ENCODE data around the gene INSYN2A.

Gene INSYN2A

GRCh38 chr10:127174866-127175265, 21.5 kb downstream of the INSYN2A start:
- TF ChIP-seq, protein P1, sequence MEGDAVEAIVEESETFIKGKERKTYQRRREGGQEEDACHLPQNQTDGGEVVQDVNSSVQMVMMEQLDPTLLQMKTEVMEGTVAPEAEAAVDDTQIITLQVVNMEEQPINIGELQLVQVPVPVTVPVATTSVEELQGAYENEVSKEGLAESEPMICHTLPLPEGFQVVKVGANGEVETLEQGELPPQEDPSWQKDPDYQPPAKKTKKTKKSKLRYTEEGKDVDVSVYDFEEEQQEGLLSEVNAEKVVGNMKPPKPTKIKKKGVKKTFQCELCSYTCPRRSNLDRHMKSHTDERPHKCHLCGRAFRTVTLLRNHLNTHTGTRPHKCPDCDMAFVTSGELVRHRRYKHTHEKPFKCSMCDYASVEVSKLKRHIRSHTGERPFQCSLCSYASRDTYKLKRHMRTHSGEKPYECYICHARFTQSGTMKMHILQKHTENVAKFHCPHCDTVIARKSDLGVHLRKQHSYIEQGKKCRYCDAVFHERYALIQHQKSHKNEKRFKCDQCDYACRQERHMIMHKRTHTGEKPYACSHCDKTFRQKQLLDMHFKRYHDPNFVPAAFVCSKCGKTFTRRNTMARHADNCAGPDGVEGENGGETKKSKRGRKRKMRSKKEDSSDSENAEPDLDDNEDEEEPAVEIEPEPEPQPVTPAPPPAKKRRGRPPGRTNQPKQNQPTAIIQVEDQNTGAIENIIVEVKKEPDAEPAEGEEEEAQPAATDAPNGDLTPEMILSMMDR (IDR thresholded peaks at IDR 0.05; ENCODE audit: extremely low read depth, missing control alignments) = no peak
- DNase-seq (ENCODE audit: low spot score) = no peak

DNA sequence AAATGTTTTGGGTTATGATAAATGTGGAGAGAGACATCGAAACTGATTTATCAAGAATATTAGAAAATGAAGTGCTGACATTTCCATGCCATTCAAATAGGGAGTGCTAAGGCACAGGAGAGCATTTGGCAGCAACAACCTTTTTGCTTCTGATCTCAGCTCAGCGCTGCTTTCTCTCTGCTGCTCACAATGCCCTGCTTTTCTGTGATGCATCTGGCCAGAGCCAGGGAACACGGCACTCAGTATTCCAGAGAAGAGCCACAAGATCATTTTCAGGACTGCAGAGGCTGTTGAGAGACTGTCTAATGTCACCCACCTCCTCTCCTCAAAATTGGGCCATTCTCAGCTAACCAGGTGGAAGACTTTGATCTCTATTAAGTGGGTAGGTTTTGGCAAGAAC, 28.1 kb downstream of the INSYN2A start:
- no peak for DNase-seq (ENCODE audit: low spot score)
- TF ChIP-seq, protein P1 (IDR thresholded peaks at IDR 0.05; ENCODE audit: extremely low read depth, missing control alignments) = no peak

GRCh38 chr10:127162841-127163240, 33.5 kb downstream of the INSYN2A start:
- DNase-seq (ENCODE audit: low spot score) = no peak
- TF ChIP-seq, protein P1 (IDR thresholded peaks at IDR 0.05; ENCODE audit: extremely low read depth, missing control alignments) = no peak

DNA sequence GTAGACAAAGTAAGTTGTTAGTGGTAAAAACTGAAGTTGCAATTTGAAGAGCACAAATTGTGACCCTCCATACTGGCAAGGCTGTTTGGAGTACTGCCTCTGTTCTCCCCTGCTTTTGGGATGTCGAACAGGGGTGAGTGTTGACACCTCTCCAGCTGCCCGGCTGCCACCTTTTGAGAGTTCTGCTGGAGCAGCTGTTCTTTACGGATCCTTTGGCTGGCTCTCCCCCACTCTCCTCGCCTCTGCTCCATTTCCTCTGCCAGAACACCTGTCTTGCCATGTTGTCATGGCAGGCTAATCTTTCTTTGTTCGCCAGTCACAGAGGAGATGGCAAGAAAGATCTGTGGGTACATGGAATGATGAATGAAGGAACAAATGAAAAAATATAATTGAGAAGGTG, 34.9 kb downstream of the INSYN2A start:
- TF ChIP-seq, protein P1 (IDR thresholded peaks at IDR 0.05; ENCODE audit: extremely low read depth, missing control alignments) = no peak

GRCh38 chr10:127159648-127160245, 36.6 kb downstream of the INSYN2A start:
- DNase-seq (ENCODE audit: low spot score) = no peak
- TF ChIP-seq, protein P1 (IDR thresholded peaks at IDR 0.05; ENCODE audit: extremely low read depth, missing control alignments) = no peak

More for the DNA sequence above, 34.9 kb downstream of the INSYN2A start:
- no peak for DNase-seq (ENCODE audit: low spot score)

DNA sequence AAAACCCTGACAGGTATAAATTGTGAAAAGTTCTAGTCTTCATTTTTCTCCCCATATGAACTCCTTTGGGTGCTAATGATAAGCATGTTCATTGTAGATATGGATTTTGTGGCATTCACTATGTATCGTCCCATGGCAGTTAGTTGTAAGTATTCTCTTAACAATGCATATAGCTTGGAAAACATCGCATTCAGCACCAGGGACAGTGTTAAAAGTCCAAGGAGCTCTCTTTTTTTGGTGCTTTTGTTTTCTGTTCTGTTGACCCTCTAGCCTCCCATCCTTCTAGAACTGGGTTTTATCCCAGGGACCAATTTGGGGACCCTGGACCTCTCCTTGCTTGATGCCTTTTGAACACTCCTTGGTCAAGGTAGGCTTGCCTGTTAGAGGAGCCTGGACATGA, 37.7 kb downstream of the INSYN2A start:
- TF ChIP-seq, protein P1 (IDR thresholded peaks at IDR 0.05; ENCODE audit: extremely low read depth, missing control alignments) = no peak
- DNase-seq (ENCODE audit: low spot score) = no peak

DNA sequence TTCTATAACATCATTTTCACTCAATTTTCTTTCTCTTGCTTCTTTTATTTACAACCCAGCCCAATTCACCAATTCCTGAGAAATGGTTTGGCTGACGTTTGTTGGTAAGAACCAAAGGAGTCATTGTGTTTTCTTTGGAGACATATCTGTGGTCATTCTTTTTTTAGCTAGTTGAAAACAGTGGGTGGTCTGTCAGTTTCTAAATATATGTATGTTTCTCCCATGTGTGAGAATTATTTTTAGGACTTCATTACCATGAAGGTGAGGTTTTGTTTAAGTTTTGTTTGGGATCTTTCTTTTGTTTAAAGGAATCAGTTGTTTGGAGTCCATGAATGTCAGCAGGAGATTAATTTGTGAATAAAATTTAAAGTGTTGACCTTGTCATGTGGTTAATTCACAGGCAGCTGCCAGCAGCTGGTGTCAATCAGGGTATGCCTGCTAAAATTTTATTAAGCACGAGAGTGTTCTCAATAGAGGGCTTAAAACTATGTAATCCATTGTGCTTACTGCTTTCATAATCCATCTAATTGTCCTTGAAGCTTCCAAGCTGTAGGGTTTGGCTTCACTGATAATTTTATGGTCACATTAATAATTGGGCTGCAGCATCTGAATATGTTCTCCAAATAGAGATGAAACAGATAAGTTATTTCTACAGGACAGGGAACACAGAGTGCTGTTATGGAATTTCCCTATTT, 38.7 kb downstream of the INSYN2A start:
- no peak for DNase-seq (ENCODE audit: low spot score)
- TF ChIP-seq, protein P1 (IDR thresholded peaks at IDR 0.05; ENCODE audit: extremely low read depth, missing control alignments) = no peak
